ENCODE results near the gene C5.

The C5 gene

DNA sequence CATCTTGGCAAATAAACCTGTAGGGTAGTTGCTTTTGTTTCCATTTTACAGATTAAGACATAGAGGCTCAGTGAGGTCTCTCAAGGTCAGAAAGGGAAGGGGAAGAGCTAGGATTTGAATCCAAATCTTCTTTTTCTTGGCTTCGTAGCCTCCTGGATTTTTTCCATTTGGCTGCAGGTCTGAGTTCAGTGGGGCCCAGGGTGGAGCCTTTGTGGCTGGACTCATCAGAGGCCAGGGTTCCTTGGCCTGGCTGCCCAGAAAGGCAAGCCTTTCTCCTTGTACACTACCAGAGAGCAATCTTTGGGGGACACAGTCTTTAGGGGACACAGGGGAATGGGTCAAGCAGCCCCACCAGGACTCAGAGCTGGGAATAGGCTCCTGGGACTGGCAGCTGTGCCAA lies 112.9 kb downstream of the C5 start:
- Mint-ChIP-seq H3K4me3 (no peak overlapping the region), H3K36me3 (ENCODE audit: low read depth) (no peaks in the 10 kb centered on the region)

DNA sequence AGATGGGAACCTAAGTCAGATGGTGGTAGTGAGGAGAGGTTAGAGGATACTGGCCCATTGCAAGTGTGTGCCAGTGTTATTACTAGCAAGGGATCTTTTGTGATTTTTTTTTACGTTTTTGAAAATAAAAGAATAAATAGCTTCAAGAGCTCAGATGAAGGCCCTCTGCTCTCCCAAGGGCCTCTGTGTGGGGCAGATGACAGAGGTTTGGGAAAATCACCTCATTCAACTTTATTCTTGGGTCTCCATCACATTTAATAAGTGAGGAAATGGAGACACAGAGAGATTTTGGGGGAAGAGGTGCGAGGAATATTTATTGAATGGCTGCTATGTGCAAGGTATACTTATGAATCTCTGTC lies 113.3 kb downstream of the C5 start:
- Mint-ChIP-seq H3K27me3 (ENCODE audit: low read depth) (peaks cover 2% of the 10 kb centered on the region), H3K4me1 (ENCODE audit: low read depth) (peaks cover 49% of the 10 kb centered on the region), H3K4me3 (peak overlapping the region; percentile 77), H3K36me3 (ENCODE audit: low read depth) (no peaks in the 10 kb centered on the region), H3K27ac (peak overlapping the region; percentile 69), H3K9me3 (no peaks in the 10 kb centered on the region)
- no peak for DNase-seq (ENCODE audit: low spot score)

More for the DNA sequence above, 112.9 kb downstream of the C5 start:
- H3K4me1 Mint-ChIP-seq (ENCODE audit: low read depth), result peaks cover 45% of the 10 kb centered on the region
- peaks cover 2% of the 10 kb centered on the region for H3K27me3 Mint-ChIP-seq (ENCODE audit: low read depth)
- no peak for DNase-seq (ENCODE audit: low spot score)
- H3K27ac Mint-ChIP-seq, result peak overlapping the region; percentile 69
- no peaks in the 10 kb centered on the region for H3K9me3 Mint-ChIP-seq

DNA sequence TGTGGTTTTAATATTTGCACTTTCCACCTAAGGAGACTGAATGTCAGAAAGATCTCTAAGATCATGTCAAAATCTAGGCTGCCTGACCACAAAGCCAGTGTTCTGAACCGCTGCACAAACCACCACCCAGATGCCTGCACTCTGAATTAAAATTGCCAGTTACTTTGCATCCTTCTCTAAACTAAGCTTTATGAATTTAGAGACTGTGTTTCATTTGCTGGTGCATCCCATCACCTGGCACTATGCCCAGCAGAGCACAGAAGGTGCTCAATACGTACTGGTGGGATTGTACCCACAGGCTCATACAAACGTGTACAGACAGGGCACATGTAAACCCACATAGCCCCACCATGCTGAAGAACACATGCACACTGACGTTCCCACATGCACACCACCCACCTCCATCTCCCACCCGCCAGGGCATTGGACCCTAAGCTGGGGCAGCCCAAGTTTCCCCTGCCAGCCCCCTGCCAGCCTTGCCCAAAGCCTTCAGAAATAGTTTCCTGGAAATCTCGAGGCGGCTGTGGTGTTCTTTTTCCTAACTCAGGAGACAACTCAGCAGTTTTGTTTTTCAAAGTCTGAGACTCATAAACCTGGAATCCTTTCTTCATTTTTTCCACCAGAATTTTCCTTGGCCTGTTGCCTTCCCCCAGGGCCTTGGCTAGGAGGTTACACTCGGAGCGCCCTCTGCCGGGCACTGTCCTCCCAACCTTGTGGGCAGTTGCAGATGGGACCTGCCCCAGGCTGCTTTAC lies 113.9 kb downstream of the C5 start:
- no peaks in the 10 kb centered on the region for H3K36me3 Mint-ChIP-seq (ENCODE audit: low read depth)
- no peaks in the 10 kb centered on the region for H3K9me3 Mint-ChIP-seq
- H3K4me3 Mint-ChIP-seq, result peak overlapping the region; percentile 77
- H3K4me1 Mint-ChIP-seq (ENCODE audit: low read depth), result peaks cover 54% of the 10 kb centered on the region
- peak; percentile 81 for DNase-seq (ENCODE audit: low spot score)
- peaks cover 2% of the 10 kb centered on the region for H3K27me3 Mint-ChIP-seq (ENCODE audit: low read depth)
- H3K27ac Mint-ChIP-seq, result peak overlapping the region; percentile 69

DNA sequence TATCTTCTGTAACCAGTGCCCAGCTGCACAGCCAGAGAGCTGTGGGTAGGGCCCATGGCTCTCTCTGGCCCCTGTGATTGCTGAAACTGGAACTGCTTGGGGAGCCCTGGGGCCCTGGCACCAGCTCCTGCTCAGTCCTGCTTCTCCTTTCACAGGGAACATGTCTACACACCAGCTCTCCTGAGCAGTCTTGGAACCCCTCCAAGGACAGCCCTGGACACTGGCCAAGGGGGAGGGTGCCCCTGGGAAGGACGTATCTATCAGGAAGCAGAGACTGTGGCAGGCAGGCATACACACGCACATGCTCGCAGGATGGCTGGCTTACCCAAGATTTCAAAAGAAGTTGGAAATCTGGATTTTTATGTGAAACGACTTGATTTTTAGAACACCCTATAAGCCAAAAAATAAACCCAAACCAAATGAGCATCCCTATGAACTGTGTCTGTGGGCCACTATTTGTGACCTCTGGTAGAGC lies 114.7 kb downstream of the C5 start:
- Mint-ChIP-seq H3K27me3 (ENCODE audit: low read depth) (no peaks in the 10 kb centered on the region), H3K4me1 (ENCODE audit: low read depth) (peaks cover 59% of the 10 kb centered on the region), H3K9me3 (no peaks in the 10 kb centered on the region), H3K27ac (peak overlapping the region; percentile 69), H3K4me3 (peak overlapping the region; percentile 77), H3K36me3 (ENCODE audit: low read depth) (peaks cover 1% of the 10 kb centered on the region)
- DNase-seq (ENCODE audit: low spot score), result no peak

DNA sequence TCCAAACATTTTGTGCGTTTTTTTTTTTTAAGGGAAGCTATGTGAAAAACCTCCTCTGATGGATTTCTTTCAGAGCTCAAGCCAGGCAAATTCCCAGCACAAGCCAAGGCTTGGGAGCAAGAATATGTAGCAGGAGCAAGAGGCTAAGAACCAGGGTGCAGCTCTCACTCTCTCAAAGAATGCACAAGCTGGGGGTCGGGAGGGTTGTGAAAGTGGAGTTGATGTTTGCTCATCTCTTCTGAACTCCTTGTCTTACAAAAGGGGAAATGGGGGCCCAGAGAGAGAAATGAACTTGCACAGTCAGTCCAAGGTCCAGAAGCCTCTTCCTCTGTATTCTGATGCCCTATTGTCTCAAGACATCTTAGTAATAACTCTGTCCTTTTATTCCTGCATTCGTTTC lies 115.8 kb downstream of the C5 start:
- Mint-ChIP-seq H3K4me3 (peak overlapping the region; percentile 16), H3K9me3 (no peaks in the 10 kb centered on the region), H3K27ac (peak overlapping the region; percentile 53), H3K4me1 (ENCODE audit: low read depth) (peaks cover 68% of the 10 kb centered on the region), H3K36me3 (ENCODE audit: low read depth) (peaks cover 3% of the 10 kb centered on the region), H3K27me3 (ENCODE audit: low read depth) (no peaks in the 10 kb centered on the region)
- no peak for DNase-seq (ENCODE audit: low spot score)

DNA sequence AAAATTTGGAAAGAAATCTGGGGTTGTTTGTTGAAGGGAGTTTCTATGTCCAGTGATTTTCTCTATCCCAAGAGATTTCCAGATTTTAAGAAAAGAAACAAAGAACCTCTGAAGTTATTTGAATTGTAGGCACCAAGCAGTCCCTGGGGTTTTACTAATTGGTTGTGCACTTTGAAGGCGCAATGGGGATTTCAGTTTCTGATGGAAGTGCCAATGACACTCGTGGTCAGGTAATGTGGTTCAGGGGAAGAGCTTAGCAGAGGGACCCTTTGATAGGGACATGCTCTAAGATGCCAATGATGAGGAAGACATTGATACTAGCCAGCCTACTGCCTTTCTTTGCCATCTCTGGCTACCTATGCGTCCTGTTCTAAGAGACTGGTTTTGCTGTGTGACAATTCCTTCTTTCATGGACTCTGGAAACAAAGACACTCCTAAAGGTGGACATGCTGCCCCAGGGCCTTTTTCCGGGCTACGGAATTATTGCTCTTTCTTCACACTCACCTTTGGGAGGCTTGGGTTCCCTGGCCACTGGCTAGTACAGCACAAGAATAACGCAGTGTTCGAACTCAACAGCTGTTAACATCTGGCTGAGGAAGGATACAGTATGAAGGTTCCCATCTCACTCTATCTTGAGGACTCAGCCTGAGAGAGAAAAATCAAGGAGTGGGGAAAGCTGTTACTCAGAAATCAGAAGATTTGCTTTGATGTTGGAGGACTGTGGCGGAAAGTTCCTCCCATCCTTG lies 116.6 kb downstream of the C5 start:
- H3K4me3 Mint-ChIP-seq, result peak overlapping the region; percentile 32
- H3K36me3 Mint-ChIP-seq (ENCODE audit: low read depth), result peaks cover 3% of the 10 kb centered on the region
- peak overlapping the region; percentile 64 for H3K27ac Mint-ChIP-seq
- H3K27me3 Mint-ChIP-seq (ENCODE audit: low read depth), result no peaks in the 10 kb centered on the region
- H3K9me3 Mint-ChIP-seq, result no peaks in the 10 kb centered on the region
- DNase-seq (ENCODE audit: low spot score), result no peak
- peaks cover 69% of the 10 kb centered on the region for H3K4me1 Mint-ChIP-seq (ENCODE audit: low read depth)

DNA sequence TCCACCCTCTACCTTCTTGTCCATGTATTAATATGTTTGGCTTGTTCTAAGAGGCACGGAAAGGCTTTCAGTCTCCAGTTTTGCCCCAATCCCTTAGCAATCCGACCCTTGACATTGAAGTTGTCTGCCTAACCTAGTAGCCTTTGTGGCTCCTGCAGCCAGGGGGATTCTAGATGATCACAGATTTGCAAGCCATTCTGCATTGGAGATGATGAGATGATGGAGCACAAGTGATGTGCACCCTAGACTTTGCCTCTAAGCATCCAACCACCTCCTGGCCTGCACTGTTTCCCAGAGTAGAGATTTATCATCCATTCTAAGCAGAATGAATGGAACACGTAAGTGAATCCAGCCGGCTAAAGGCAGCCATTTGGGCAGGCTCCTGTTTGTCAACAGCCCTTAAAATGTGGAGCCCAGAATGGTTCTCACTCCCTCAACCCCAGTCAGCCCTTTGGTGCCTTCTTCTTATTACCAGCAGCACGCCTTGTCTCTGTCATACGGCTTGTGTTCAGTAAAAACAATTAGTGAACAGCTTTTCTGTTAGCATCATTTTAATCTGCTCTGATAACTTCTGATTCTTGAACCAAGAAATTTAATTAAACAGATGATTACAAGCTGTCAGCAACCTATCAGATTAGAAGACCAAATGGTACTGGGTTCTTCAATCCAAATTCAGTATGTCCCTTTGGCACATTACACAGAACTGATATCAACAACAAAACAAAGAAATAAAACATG lies 117.8 kb downstream of the C5 start:
- Mint-ChIP-seq H3K4me1 (ENCODE audit: low read depth) (peaks cover 76% of the 10 kb centered on the region), H3K27me3 (ENCODE audit: low read depth) (no peaks in the 10 kb centered on the region), H3K27ac (peak overlapping the region; percentile 100), H3K9me3 (no peaks in the 10 kb centered on the region), H3K36me3 (ENCODE audit: low read depth) (peaks cover 11% of the 10 kb centered on the region), H3K4me3 (peak overlapping the region; percentile 89)
- DNase-seq (ENCODE audit: low spot score), result no peak

DNA sequence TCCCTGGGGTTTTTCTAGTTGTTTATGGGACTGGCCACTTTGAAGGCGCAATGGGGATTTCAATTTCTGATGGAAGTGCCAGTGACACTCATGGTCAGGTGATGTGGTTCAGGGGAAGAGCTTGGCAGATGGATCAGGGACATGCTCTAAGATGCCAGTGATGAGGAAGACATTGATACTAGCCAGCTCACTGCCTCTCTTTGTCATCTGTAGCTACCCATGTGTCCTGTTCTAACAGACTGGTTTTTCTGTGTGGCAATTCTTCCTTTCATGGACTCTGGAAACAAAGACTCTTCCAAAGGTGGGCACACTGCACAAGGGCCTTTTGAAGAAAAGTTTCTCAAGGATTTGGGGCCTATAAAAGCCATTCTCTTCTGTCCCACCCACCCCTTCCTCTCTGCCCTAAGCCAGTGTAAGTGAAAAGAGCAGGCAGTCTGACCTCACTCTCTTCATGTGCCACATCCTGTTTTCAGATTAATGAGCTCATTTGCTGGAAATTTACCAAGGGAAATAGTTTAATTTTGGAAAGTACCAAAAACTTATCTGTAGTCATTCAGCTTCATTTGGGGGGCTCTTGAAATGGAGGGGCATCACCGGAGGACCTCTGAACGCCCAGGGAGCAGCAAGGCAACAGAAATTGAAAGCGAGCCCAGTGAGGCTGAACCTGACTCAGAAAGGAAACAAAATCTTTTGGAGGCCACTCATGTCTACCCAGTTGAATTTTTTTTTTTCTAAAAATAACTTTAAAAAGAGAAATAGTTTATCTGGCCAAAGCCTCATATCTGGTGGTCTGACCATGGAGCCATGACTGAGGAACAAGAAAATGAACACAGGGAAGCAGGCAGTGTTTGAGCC lies 118.6 kb downstream of the C5 start:
- peaks cover 78% of the 10 kb centered on the region for H3K4me1 Mint-ChIP-seq (ENCODE audit: low read depth)
- DNase-seq (ENCODE audit: low spot score), result peak; percentile 68

DNA sequence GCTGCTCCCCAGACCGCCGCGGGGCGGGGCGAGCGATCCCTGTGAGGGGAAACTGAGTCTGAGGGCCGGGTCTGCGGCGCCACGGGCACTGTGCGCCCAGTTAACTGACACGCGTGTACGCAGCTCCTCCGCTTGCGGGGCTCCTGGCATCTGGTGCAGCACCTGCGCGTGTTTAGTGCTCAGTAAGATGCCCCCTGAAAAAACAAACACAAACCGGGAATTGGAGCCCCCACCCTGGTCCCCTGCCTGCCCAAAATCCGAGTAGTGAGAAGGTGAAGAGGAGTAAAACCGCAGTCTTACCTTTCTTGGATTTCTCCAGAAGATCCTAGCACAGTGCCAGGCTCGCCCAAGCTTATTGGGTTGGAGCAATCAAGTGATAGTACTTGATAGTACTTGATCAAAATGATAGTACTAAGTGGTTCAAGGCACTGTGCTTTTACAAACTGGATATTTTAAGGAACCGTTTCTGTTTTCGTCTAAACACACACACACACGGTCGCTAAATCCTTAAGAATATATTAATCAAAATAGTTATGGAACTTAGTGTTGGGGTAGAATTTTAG lies 120.8 kb downstream of the C5 start:
- H3K27me3 Mint-ChIP-seq (ENCODE audit: low read depth), result no peaks in the 10 kb centered on the region
- H3K4me3 Mint-ChIP-seq, result peak overlapping the region; percentile 83

More for the DNA sequence above, 118.6 kb downstream of the C5 start:
- H3K36me3 Mint-ChIP-seq (ENCODE audit: low read depth), result peaks cover 11% of the 10 kb centered on the region
- H3K27me3 Mint-ChIP-seq (ENCODE audit: low read depth), result no peaks in the 10 kb centered on the region
- H3K27ac Mint-ChIP-seq, result peak overlapping the region; percentile 100
- no peaks in the 10 kb centered on the region for H3K9me3 Mint-ChIP-seq
- H3K4me3 Mint-ChIP-seq, result peak overlapping the region; percentile 89

DNA sequence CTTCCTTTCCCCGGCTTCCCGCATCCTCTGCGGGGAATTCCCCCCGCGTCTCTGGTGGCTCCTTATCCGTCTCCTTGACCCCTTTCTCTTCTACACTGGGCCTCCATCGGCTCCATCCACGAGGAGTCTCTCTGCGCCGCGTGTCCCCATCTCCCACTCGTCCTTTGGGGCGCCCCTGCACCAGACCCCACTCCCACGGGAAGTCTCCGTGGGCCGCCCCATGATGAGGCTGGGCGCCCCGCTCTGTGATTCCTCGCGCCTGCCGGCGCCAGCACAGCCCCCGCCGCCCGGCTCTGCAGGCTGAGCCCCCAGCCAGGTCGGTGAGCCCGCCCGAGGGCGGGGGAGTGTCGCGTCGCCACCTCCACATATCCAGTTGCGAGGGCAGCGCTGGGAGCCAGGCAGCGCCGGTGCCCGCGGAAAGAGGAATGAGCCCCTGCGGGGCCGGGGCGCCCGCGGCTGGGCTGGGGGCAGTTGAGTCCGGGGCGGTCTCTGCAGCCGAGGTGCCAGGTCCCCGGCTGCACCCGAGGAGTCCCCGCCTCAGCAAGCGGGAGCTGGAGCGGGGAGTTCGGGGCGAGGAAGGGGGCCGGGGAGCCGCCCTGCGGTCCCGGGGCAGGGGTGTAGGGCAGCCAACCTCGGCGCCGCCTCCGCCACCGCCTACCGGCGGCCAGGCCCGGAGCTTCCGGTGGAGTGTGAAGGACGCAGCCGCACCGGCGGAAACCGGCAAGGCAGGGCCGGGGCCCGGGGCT lies 121.4 kb downstream of the C5 start:
- H3K27me3 Mint-ChIP-seq (ENCODE audit: low read depth), result no peaks in the 10 kb centered on the region
- H3K9me3 Mint-ChIP-seq, result no peaks in the 10 kb centered on the region
- peak; percentile 86 for DNase-seq (ENCODE audit: low spot score)
- peaks cover 68% of the 10 kb centered on the region for H3K4me1 Mint-ChIP-seq (ENCODE audit: low read depth)
- peak overlapping the region; percentile 92 for H3K27ac Mint-ChIP-seq
- peak overlapping the region; percentile 89 for H3K4me3 Mint-ChIP-seq
- H3K36me3 Mint-ChIP-seq (ENCODE audit: low read depth), result peaks cover 35% of the 10 kb centered on the region

More for the DNA sequence above, 120.8 kb downstream of the C5 start:
- no peak for DNase-seq (ENCODE audit: low spot score)
- H3K4me1 Mint-ChIP-seq (ENCODE audit: low read depth), result peaks cover 68% of the 10 kb centered on the region
- no peaks in the 10 kb centered on the region for H3K9me3 Mint-ChIP-seq
- H3K27ac Mint-ChIP-seq, result peak overlapping the region; percentile 93
- H3K36me3 Mint-ChIP-seq (ENCODE audit: low read depth), result peaks cover 28% of the 10 kb centered on the region

DNA sequence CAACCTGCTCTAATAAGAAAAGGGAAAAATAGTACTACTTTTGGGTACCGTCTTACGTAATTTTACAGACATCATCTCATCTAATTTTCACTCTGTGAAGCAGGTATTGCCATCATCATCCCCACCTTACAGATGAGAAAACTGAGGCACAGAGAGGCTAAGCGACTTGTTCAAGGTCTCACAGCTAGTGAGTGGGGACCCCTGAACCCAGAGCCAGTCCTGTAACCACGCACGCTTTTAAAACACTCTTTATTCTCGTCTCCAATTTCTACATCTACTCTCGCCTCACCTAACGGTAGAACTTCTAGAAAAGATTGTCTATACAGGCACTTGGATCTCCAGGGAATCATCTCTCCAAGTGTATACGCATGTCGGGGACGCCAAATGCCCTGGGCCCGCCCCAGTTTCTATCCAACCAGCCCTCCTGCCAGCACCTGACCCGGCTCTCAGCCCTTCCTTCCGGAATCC lies 122.0 kb downstream of the C5 start:
- Mint-ChIP-seq H3K27me3 (ENCODE audit: low read depth) (no peaks in the 10 kb centered on the region), H3K4me3 (peak overlapping the region; percentile 89), H3K36me3 (ENCODE audit: low read depth) (peaks cover 41% of the 10 kb centered on the region), H3K9me3 (no peaks in the 10 kb centered on the region), H3K27ac (peak overlapping the region; percentile 92), H3K4me1 (ENCODE audit: low read depth) (peaks cover 68% of the 10 kb centered on the region)
- no peak for DNase-seq (ENCODE audit: low spot score)

DNA sequence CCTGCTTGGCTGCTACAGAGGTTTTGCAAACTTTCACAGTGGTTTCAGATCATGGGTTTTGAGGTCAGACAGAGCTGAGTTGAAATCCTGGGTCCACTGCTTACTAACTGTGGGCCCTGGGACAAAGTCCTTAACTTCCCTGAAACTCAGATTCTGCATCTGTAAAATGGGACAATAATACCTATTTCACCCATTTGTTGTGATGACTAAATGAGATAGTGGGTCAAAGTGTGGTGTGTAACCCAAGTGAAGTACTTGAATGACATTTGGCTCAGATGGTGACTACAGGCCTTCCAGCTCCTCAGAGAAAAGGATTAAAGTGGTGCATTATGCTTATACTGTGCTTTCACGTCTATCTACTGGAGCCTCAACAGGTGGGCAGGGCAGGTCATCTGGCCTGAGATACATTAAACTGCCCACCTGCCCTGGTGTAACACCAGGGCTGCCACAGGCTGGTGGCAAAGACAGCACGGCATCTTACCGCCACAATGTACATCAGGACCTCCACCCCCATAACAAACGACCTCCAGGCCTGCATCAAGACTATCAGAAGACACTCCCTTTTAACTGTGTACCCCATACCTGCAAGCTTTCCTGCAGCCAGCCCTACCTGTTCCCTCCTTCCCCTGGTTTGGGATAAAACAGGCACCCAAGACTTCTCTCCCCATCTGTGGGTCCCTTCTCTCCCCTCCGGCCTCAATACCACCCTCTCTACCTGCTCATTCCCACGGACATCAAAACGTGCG lies 122.6 kb downstream of the C5 start:
- H3K4me1 Mint-ChIP-seq (ENCODE audit: low read depth), result peaks cover 72% of the 10 kb centered on the region
- peak overlapping the region; percentile 89 for H3K4me3 Mint-ChIP-seq
- H3K36me3 Mint-ChIP-seq (ENCODE audit: low read depth), result peaks cover 47% of the 10 kb centered on the region
- no peaks in the 10 kb centered on the region for H3K9me3 Mint-ChIP-seq
- no peak for DNase-seq (ENCODE audit: low spot score)
- H3K27me3 Mint-ChIP-seq (ENCODE audit: low read depth), result no peaks in the 10 kb centered on the region
- H3K27ac Mint-ChIP-seq, result peak overlapping the region; percentile 92

Data from T-helper 2 cell treated with Interferon-gamma antibody and Interleukin-4, amounts not matched to agents 5 μg/mL and 100 μg/mL, for 36 hours (primary cell).